ENCODE results near the gene PKN3.

PKN3 gene

DNA sequence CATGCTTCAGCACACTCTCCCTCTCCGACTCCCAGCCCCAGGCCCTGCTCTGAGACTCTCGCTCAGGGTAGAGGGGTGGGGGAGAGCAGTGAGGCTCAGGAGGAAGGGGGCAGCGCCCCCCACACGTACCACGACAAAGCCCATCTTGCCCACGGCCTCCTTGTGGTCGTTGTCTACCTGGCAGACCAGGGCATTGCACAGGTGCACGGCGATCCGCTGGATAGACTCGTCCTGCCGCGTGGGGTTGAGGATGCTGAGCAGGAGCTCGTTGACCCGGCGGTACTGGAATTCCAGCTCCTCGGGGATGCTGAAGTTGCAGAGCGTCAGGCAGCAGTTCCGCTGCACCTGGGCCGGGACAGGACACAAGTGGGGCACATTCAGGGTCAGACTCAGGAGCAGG, 40.1 kb downstream of the PKN3 start:
- no peak for DNase-seq (ENCODE audit: low read depth)

DNA sequence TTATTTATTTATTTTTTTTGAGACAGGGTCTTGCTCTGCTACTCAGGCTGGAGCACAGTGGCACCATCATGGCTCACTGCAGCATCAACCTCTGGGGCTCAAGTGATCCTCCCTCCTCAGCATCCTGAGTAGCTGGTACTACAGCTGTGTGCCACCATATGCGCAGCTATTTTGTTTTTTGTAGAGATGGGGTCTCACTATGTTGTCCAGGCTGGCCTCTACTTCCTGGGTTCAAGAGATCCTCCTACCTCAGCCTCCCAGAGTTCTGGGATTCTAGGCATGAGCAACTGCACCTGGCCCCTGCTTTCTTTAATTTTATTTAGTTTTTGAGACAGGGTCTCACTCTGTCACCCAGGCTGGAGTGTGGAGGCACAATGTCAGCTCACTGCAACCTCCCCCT, 41.1 kb downstream of the PKN3 start:
- no peak for DNase-seq (ENCODE audit: low read depth)

- no peak for DNase-seq (ENCODE audit: low read depth)
Measured at GRCh38 chr9:128747241-128747640, 44.9 kb downstream of the PKN3 start.

- DNase-seq (ENCODE audit: low read depth) = no peak
Measured at GRCh38 chr9:128750926-128751595, 48.8 kb downstream of the PKN3 start.

DNA sequence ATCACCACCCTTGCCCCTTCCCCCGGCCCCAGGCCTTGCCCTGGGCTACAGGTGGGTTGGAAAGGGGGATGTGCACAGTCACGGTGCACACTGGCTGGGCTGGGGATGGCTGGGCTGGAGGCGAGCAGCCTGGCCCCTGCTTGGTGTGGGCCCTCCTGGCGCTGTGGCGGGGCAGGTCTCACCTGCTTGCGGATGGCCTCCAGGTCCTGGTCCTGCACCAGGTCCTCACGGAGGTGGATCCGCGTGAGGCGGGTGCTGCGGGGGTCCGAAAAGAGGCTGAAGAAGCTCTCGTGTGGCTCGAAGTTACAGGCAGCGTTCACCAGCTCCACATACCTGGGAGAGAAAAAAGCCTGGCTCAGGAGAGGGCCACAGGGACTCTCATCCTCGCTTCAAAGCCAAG, 51.3 kb downstream of the PKN3 start:
- DNase-seq (ENCODE audit: low read depth) = no peak

GRCh38 chr9:128757602-128758001, 55.3 kb downstream of the PKN3 start:
- no peak for DNase-seq (ENCODE audit: low read depth)

DNA sequence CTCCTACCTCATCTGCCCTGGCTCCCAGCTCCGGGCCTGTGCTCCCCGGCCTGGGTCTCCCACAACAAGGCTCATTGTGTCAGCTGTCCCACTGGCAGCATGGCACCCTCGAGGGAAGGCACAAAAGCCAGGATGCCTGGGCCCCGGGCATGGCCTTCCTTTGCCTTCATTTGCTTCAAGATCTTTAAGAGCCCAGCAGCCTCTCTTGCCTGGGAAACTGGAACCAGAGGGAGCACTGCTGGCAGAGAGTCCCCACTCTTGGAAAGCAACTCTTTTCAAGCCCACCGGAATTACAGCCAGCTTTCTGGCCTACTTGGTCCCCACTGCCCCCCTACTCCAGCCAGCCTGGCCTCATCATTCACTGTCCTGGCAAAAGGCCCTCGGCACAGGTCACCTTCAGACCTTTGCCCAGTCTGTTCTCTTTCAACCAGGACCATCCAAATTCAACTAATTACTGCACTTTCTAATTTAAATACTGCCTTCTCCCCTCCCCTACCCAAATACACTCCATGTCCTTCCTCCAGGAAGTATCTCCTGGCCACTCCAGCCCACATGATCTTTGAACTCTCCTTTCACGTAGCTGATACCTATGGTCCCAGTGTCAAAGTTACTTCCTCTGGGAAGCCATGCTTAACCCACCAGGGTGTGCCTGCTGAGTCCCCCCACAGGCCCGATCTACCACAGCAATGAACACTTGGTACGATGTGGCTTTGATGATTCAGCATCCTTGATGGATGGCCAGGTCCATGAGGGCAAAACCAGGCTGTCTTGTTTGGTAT, 60.6 kb downstream of the PKN3 start:
- DNase-seq (ENCODE audit: low read depth) = no peak

GRCh38 chr9:128764361-128764760, 62.1 kb downstream of the PKN3 start:
- DNase-seq (ENCODE audit: low read depth) = no peak

DNA sequence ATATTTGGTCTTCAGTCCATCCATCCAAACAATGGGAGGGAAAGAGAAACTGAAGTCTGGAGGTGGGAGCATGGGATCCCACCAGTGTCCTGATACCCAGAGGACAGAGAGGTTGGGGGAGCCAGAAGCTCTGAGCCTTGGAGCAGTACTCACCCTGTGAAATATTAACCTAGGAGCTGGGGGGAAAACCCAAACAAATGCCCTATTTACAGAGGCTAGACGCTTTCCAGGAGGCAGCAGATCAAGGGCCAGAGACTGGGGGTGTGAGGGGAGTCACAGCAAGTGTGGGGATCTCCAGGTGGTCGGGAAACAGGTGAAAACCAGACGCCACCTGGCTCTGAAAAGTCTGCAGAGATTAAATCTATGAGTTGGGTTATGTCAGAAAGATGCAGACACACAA, 63.2 kb downstream of the PKN3 start:
- DNase-seq (ENCODE audit: low read depth) = no peak

DNA sequence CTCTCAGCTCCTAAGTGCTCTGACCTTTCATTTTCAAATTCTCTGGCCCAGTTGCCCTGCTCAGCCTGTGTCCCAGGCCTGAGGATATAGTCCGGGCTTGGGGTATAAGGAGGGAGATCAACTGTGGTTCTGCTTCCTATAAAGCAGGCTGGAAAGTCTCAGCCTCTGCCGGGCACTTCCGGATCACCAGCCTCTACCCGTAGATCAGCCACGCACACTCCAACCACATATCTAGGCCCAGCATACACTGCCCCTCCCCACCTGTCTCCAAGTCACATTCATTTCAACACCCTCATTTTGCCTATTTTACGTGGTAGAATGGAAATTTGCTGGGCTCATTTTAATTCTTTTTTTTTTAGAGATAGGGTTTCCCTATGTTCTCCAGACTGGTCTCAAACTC, 66.3 kb downstream of the PKN3 start:
- no peak for DNase-seq (ENCODE audit: low read depth)
